ENCODE results near the gene CCNK. TPM values are rescaled to one million over a fixed set of nuclear protein-coding genes. Genes with fewer than 3 reads are reported as not detected.

The CCNK gene
- total RNA-seq, 1 donor, result 28.6 TPM

DNA sequence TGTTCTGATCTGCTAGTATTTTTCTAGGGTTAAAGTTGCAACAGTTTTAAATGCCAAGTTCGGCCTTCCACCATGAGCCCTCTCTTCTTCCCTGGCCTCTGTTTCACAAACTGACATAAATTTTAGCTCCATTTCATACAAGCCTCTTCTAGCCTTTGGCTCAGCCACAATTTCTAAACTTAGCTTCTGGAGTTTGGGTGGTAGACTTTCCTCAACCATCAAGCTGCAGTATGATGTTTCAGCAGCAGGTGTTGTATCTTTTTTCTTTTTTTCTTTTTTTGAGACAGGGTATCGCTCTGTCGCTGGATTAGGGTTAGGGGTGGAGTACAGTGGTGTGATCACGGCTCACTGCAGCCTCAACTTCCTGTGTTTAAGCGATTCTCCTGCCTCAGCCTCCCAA is 30.0 kb upstream of the CCNK start:
- Histone ChIP-seq H2AFZ (ENCODE audit: low read length) (no peak overlapping the region), H3K9me3 (ENCODE audit: low read depth, low read length) (no peaks in the 10 kb centered on the region), H3K4me3 (ENCODE audit: insufficient read depth, low read length) (no peak overlapping the region), H4K20me1 (ENCODE audit: insufficient read depth, low read length) (peaks cover 10% of the 10 kb centered on the region), H3K27ac (ENCODE audit: low read depth, low read length) (no peak overlapping the region), H3K4me1 (ENCODE audit: insufficient read depth, low read length) (no peaks in the 10 kb centered on the region), H3K79me2 (ENCODE audit: insufficient read depth, low read length) (peaks cover 5% of the 10 kb centered on the region), H3K4me2 (ENCODE audit: insufficient read depth, low read length) (no peak overlapping the region), H3K27me3 (ENCODE audit: insufficient read depth, low read length) (no peaks in the 10 kb centered on the region), H3K36me3 (ENCODE audit: insufficient read depth, low read length) (peaks cover 37% of the 10 kb centered on the region)
- TF ChIP-seq, protein P1, sequence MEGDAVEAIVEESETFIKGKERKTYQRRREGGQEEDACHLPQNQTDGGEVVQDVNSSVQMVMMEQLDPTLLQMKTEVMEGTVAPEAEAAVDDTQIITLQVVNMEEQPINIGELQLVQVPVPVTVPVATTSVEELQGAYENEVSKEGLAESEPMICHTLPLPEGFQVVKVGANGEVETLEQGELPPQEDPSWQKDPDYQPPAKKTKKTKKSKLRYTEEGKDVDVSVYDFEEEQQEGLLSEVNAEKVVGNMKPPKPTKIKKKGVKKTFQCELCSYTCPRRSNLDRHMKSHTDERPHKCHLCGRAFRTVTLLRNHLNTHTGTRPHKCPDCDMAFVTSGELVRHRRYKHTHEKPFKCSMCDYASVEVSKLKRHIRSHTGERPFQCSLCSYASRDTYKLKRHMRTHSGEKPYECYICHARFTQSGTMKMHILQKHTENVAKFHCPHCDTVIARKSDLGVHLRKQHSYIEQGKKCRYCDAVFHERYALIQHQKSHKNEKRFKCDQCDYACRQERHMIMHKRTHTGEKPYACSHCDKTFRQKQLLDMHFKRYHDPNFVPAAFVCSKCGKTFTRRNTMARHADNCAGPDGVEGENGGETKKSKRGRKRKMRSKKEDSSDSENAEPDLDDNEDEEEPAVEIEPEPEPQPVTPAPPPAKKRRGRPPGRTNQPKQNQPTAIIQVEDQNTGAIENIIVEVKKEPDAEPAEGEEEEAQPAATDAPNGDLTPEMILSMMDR (IDR thresholded peaks at IDR 0.05; ENCODE audit: extremely low read depth, low read depth, low read length), result no peak
- DNase-seq (ENCODE audit: insufficient read length, low spot score, missing footprints), result no peak

- H3K4me1 ChIP-seq (ENCODE audit: insufficient read depth, low read length), result no peaks in the 10 kb centered on the region
- no peak overlapping the region for H3K27ac ChIP-seq (ENCODE audit: low read depth, low read length)
- no peak for DNase-seq (ENCODE audit: insufficient read length, low spot score, missing footprints)
- peaks cover 10% of the 10 kb centered on the region for H4K20me1 ChIP-seq (ENCODE audit: insufficient read depth, low read length)
- H3K27me3 ChIP-seq (ENCODE audit: insufficient read depth, low read length), result no peaks in the 10 kb centered on the region
- no peak overlapping the region for H3K4me3 ChIP-seq (ENCODE audit: insufficient read depth, low read length)
- no peak overlapping the region for H3K4me2 ChIP-seq (ENCODE audit: insufficient read depth, low read length)
- peaks cover 43% of the 10 kb centered on the region for H3K36me3 ChIP-seq (ENCODE audit: insufficient read depth, low read length)
- no peak overlapping the region for H2AFZ ChIP-seq (ENCODE audit: low read length)
- peaks cover 5% of the 10 kb centered on the region for H3K79me2 ChIP-seq (ENCODE audit: insufficient read depth, low read length)
- no peaks in the 10 kb centered on the region for H3K9me3 ChIP-seq (ENCODE audit: low read depth, low read length)
- TF ChIP-seq, protein P1 (IDR thresholded peaks at IDR 0.05; ENCODE audit: extremely low read depth, low read depth, low read length), result no peak
These were observed 28.2 kb upstream of the CCNK start for GRCh38 chr14:99452968-99453367.

- H3K4me2 ChIP-seq (ENCODE audit: insufficient read depth, low read length), result no peak overlapping the region
- TF ChIP-seq, protein P1 (IDR thresholded peaks at IDR 0.05; ENCODE audit: extremely low read depth, low read depth, low read length), result no peak
- H3K27ac ChIP-seq (ENCODE audit: low read depth, low read length), result no peak overlapping the region
- H3K9me3 ChIP-seq (ENCODE audit: low read depth, low read length), result no peaks in the 10 kb centered on the region
- H3K79me2 ChIP-seq (ENCODE audit: insufficient read depth, low read length), result peaks cover 5% of the 10 kb centered on the region
- no peak for DNase-seq (ENCODE audit: insufficient read length, low spot score, missing footprints)
- no peak overlapping the region for H2AFZ ChIP-seq (ENCODE audit: low read length)
- H3K4me3 ChIP-seq (ENCODE audit: insufficient read depth, low read length), result no peak overlapping the region
- peaks cover 44% of the 10 kb centered on the region for H3K36me3 ChIP-seq (ENCODE audit: insufficient read depth, low read length)
- H3K4me1 ChIP-seq (ENCODE audit: insufficient read depth, low read length), result no peaks in the 10 kb centered on the region
- H3K27me3 ChIP-seq (ENCODE audit: insufficient read depth, low read length), result no peaks in the 10 kb centered on the region
- H4K20me1 ChIP-seq (ENCODE audit: insufficient read depth, low read length), result peaks cover 10% of the 10 kb centered on the region
These were observed 27.0 kb upstream of the CCNK start for GRCh38 chr14:99454246-99454645.

DNA sequence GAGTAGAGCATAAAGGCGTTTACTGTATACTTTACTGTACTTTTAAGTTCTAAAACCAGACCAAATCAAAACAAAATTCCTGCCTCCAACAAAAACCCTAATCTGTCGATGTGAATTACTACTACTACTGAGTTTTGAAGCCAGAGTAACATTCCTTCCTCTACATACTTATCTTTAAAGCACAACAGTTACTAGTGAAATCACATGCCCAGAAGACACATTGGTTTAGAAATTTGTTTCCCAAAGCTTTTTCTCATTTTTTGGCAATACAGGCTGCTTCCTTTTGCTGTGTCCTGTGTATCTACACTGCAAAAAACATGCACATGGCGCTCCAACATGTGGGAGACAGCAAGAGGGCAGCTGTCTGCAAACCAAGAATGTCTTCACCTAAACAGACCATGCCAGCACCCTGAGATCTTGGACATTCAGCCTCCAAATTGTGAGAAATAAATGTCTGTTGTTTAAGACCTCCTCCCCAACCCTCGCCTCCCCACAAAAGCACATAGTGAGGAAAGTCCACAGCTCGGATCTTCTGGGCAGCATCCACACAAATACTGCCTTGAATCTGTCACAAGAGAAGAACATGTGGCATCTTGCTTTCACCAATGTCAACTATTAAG is 21.6 kb upstream of the CCNK start:
- Histone ChIP-seq H2AFZ (ENCODE audit: low read length) (no peak overlapping the region), H3K4me2 (ENCODE audit: insufficient read depth, low read length) (no peak overlapping the region), H3K27me3 (ENCODE audit: insufficient read depth, low read length) (no peaks in the 10 kb centered on the region), H3K79me2 (ENCODE audit: insufficient read depth, low read length) (peaks cover 2% of the 10 kb centered on the region), H4K20me1 (ENCODE audit: insufficient read depth, low read length) (peaks cover 5% of the 10 kb centered on the region), H3K4me3 (ENCODE audit: insufficient read depth, low read length) (no peak overlapping the region), H3K9me3 (ENCODE audit: low read depth, low read length) (no peaks in the 10 kb centered on the region), H3K27ac (ENCODE audit: low read depth, low read length) (no peak overlapping the region), H3K4me1 (ENCODE audit: insufficient read depth, low read length) (peaks cover 6% of the 10 kb centered on the region), H3K36me3 (ENCODE audit: insufficient read depth, low read length) (peaks cover 45% of the 10 kb centered on the region)
- no peak for DNase-seq (ENCODE audit: insufficient read length, low spot score, missing footprints)
- TF ChIP-seq, protein P1 (IDR thresholded peaks at IDR 0.05; ENCODE audit: extremely low read depth, low read depth, low read length), result no peak

Data from osteoblast (primary cell).